ENCODE data around the gene DHODH.
"Not testable (repeated sequence)": the region's sequence is repeated elsewhere in the genome, so short reads cannot be mapped to it uniquely, and the experiment has no call there.

DHODH gene

DNA sequence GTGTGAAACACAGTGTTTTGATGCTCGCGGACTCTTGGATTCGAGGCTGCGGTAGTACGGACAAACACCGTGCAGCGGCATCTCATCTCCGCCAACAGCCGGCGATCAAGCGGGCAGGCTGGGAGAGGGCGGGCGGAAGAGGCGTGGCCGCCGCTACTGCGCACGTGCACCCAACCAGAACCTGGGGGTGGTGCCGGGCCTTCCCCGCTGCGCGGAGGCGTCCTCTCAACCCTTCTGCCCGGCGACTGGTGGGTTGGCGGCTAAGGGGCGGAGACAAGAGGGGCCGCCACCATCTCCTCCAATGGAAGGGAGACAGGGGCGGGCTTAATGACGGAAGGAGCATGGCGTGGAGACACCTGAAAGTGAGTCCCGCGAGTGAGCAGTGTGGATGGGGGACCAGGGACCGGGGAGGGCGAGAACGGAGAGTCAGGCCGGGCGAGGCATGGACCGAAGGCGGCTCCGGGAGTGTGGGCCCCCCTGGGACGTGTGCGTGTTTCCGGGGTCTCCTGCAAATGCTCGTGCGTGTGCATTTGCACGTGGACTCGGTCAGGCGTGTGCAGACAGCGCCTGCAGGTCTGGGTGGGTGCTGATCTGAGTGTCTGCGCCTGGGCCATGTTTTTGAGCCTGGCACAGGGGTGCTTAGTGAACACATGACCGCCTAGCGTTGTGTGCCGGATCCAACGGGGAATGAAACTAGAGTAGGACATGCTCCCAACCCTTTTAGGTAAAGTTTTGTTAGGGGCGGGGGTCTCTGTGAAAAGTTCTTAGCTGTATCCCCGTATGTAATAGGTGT is at the start of gene DHODH:
TSS of gene DHODH (plus strand) at position 321 of the 793 bp plus-strand sequence. CDS start at position 342, 21 bp downstream.
- peak; percentile 99 for DNase-seq

- peak; percentile 79 for DNase-seq
Measured at GRCh38 chr16:71961066-71962039, 47.2 kb upstream of the DHODH start.

DNA sequence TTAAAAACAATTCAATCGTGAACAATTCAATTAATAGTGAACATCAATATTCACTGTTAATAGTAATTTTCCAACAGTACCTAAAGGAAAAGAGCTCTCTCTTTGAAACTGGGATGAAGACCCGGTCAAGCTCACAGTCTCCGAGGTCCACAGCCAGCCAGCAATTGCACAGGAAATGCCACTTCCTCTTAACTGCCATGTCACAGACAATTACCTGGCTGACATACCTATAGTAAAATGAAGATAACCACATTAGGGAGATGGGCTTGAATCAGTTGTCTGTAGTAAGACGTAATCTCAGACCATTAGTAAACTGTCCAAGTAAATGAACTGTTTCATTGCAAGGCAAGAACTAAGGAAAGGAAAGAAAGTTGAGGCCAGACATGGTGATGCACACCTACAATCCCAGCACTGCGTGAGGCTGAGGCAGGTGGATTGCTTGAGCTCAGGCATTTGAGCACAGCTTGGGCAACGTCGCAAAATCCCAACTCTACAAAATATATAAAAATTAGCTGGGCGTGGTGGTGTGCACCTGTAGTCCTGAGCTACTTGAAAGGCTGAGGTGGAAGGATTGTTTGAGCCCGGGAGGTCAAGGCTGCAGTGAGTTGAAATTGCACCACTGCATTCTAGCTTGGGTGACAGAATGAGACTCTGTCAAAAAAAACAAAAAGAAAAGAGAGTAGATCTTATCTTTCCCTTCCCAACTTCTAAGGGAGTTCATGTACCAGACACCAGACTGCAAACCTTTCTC is 45.2 kb upstream of the DHODH start:
- DNase-seq: no peak

GRCh38 chr16:71965223-71965622 is 43.3 kb upstream of the DHODH start:
- no peak for DNase-seq

- DNase-seq: no peak
Measured at GRCh38 chr16:71966932-71967331, 41.6 kb upstream of the DHODH start.

DNA sequence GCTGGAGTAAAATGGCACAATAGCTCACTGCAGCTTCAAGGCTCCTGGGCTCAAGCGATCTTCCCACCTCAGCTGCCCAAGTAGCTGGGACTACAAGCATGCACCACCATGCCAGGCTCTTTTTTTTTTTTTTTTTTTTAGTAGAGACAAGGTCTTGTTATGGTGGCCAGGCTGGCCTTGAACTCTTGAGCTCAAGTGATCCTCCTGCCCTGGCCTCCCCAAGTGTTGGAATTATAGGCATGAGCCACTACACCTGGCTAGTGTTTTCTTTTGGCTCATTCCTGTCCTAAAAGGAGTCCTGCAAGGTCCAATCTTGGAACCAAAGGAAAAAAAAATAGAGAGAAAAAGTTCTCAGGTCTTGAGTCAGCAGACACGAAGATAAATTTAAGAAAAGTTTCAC is 39.2 kb upstream of the DHODH start:
- no peak for DNase-seq

- DNase-seq: no peak
Measured at GRCh38 chr16:71971571-71971970, 37.0 kb upstream of the DHODH start.

DNA sequence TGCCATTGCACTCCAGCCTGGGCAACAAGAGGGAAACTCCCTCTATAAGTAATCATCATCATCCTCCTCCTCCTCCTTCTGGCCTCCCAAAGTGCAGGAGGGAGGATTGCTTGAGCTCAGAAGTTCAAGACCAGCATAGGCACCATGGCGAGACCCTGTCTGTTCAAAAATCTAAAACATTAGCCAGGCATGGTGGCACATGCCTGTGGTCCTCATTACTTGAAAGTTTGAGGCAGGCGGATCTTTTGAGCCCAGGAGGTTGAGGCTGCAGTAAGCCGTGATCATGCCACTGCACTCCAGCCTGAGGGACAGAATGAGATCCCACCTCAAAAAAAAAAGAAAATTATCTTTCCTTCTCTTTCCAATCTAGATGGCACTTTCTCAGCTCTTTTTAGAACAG is 36.2 kb upstream of the DHODH start:
- no peak for DNase-seq

- no peak for DNase-seq
Measured at GRCh38 chr16:71973001-71973400, 35.5 kb upstream of the DHODH start.

DNA sequence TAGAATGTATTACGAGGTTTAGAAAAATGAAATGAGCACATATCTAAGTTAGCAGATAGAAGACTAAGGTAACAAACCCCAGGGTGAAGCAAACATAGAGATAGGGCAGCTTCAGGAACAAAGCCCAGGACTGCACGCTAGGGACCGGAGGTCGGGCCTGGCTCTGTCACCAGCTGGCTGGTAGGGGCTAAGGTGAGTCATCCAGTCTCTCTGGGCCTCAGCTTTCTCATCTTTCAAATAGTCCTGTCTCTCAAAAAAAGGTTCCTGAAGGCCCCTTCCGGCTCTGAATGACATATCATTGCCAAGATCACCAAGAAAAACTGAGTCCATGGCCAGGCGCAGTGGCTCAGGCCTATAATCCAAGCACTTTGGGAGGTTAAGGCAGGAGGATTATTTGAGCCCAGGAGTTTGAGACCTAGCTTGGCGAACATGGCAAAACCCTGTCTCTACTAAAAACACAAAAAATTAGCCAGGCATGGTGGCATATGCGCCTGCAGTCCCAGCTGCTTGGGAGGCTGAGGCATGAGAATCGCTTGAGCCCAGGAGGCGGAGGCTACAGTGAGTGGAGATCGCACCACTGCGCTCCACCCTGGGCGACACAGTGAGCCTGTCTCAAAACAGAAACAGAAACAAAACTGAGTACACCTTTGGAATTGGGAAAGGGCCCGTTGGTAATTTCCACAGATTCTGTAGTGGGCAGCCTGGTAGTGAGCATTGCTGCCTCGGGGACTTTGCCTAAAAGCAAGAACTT is 34.3 kb upstream of the DHODH start:
- DNase-seq: no peak

DNA sequence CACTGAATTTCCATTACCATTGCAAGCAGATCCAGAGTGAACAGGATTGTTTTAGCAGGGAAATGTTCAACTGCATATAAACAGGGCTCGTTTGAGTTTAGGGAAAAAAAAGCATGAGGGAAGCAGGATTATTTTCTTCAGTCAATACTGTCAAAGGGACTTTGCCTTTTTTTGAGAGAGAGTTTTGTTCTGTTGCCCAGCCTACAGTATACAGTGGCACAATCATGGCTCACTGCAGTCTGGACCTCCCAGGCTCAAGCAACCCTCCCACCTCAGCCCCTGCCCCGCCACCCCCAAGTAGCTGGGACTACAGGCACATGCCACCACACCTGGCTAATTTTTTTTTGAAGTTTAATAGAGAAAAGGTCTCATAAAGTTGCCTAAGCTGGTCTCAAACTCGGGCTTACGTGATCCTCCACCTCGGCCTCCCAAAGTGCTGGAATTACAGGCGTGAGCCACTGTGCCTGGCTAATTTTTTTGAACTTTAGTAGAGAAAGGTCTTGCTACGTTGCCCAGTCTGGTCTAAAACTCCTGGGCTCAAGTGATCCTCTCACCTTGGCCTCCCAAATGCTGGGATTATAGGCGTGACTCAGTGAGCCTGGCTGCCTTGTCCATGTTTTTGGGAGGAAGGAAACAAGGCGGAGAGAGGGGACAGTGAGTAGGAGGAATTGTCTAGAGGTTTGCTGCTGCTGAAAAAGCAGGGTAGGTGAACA is 23.1 kb upstream of the DHODH start:
- DNase-seq: no peak

- DNase-seq: no peak
Measured at GRCh38 chr16:71986131-71986530, 22.4 kb upstream of the DHODH start.

- no peak for DNase-seq
Measured at GRCh38 chr16:71995038-71995437, 13.5 kb upstream of the DHODH start.

GRCh38 chr16:71997578-71997977 is 11.0 kb upstream of the DHODH start:
- not testable (repeated sequence) for DNase-seq

DNA sequence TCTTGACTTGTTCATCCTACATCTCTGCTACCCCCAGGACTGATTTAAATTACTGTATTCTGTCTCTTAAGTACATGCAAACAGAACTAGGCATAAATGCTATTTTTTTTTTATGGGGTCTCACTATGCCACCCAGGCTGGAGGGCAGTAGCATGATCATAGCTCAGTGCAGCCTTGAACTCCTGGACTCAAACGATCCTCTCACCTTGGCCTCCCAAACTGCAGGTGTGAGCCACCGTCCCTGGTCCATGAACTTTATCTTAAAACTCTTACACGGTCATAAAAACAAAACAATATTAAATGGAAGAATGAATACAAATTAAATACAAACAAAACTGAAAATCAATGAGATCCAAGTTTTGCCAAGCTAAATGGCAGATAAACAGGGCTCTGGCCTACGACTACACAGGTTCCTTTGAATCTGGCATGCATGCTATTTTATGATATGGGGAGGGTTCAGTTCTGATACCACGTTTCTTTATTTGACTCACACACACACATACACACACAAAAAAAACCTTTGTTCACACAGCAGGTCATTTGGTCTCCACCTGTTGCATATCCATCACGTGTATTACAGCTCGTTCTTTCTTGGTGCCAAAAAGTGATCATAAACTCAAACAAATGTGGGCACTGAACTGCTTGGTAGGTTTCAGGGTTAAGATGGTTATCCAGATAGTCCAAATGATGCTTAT is 7.2 kb upstream of the DHODH start:
- no peak for DNase-seq

DNA sequence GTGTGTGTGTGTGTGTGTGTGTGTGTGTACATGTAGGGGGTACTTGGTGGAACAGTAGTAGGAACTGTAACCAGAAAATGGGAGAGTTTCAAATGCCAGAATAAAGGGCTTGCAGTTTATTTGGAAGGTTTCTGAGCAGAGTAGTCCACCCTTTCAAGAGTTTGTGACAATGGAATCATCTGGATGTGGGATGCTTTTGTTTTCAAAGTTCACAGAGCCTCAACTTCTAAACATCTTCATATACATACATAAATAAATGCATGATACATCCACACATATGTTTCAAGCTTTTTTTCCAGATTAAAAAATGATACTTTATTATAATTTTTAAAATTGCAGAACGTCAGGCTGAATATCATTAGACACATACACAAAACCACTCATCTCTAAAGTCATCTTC is 5.9 kb upstream of the DHODH start:
- DNase-seq: no peak

GRCh38 chr16:72008065-72008423 is 500 bp upstream of the DHODH start:
- not testable (repeated sequence) for DNase-seq

- no peak for DNase-seq
Measured at GRCh38 chr16:72009779-72010178, 1.2 kb downstream of the DHODH start.

- no peak for DNase-seq
Measured at GRCh38 chr16:72012607-72013006, 4.1 kb downstream of the DHODH start.

DNA sequence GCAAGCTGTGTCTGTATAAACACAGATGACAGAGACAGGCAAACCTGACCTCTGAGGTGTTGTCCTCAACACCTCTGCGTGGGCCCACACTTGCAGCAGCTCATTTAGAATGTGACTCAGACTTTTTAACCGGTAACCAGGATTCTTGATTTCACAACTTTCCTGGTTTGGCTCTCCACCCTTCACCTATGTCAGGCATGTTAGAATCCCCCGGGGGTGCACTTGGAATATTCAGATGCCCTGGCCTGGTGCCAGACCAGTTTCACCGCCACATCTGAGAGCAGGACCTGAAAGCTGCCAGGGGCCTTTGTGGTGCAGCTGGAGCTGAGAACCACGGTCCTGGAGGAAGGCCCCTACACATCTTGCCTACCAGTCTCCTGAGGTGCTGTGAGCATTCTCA is 4.8 kb downstream of the DHODH start:
- peak; percentile 12 for DNase-seq

All from stimulated activated CD4-positive, alpha-beta T cell treated with anti-CD3 and anti-CD28 coated beads, Interleukin-1b, Interleukin-23, amount 100 ng/mL, for 48 hours (primary cell).